Activated CD8-positive, alpha-beta memory T cell treated with anti-CD3 and anti-CD28 coated beads for 24 hours (primary cell): Measurements from ENCODE around the gene TBC1D2B.

Experiments used
- DNase-seq: peaks from one replicate; pipeline ENCODE4 v3.0.0-alpha.2; 2020

Gene TBC1D2B

DNA sequence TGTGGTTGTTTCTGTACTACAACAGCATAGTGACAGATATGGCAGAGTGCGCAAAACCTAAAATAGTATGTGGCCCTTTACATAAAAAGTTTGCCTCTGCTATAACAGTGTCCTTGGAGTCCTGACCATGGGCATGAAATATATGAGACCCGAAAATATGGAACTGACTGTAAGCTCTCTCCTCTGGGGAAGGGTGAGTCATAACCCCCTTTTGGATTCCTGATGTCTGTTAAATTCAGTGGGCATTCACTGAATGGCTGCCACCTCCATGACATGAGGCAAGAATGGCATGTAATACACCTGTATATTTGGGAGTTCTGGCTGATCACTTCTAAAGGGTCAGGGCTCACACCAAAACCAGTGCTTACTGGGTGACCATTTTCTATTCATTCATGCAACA lies 6.1 kb downstream of the TBC1D2B start:
- no peak for DNase-seq

GRCh38 chr15:78070049-78070700 lies 7.3 kb downstream of the TBC1D2B start:
- no peak for DNase-seq

- no peak for DNase-seq
Measured at GRCh38 chr15:78069462-78070029, 8.0 kb downstream of the TBC1D2B start.

GRCh38 chr15:78069052-78069414 lies 8.5 kb downstream of the TBC1D2B start:
- DNase-seq = no peak

GRCh38 chr15:78067328-78068228 lies 9.9 kb downstream of the TBC1D2B start:
- no peak for DNase-seq

DNA sequence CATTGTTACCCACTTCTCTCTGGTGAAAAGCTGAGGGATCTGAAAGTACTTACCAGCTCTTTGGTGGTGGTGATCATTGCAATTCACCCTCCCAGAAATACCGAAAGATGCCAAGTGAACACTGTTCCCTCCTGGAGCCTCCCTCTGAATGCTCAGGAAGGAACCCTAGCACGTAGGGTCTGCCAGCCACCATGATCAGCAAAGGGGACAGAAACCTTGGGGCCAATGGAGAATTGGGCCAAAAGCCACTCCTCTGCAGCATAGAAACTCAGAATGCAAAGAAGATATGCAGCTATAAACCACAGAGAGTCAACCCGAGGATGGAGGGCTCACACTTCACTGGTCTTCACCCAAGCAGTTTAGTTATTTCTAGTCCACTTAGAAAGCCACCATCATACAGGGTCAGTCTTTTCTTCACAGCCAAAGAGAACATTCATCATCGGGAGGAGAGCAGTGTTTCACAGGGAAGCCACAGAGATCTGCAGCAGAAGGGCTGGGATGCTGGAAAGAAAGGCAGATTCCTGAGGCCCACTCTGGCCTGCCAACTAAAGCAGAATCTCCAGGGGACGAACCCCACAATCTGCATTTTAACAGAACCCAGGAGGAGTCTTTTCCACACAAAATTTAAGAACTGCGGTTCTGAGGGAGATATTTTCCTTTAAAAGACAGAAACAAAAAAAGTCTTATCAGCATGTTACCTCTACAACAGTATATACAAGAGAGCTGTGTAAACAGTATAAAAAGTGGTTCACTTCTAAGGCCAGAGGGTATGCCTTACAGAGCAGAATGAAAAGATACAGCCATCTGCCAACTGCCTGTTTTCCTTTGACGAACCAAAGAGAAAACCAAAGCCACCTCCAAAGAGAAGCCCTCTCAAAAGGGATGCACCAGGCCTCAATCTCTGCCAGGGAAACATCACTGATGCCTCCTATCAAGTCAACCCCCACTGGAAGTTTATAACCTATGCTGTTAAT lies 11.3 kb downstream of the TBC1D2B start:
- DNase-seq = no peak

DNA sequence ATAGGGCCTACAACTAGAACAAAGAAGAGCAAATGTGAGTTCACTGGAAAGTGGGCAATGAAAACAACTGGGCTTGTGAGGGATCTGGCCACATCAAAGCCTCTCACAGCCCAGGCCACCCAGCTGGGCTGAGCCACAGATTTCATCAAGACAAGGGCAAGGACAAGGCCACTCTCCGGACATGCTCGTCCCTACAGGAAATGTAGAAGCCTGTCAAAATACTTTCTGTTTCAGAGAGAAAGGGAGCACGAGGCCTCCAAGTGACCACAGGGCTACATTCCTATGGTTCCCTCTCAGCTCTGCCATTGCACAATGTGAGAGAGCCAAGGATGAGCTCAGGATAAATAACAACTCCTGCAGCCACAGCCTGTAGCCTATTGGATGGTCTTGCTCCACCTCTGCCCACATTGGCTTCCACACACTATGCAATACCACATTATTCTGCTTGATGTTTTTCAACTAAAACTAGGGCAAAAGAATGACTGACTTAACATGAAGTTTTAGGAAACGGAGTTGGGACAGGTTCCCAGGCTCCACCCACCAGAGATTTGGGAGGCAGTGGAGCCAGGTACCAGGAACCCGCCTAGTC lies 12.1 kb downstream of the TBC1D2B start:
- DNase-seq = no peak

DNA sequence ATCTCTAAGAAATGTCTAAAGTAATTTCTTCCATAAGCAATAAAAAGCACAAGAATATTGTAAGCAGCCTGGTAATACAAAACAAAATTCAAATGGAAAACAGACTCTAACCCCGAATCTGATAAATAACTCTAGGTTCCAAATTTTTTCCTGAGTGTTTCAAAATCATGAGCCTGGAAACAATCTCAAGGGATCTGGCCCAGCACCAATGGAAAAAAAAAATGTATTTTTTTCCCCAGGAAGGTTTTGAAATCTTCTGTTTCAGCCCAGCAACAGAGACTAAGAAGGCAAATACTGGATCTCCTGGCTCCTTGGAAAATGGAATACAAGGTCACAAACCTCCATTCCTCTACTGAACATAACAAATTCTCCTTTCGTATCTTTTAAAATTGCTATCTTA lies 13.0 kb downstream of the TBC1D2B start:
- DNase-seq = no peak

GRCh38 chr15:78063970-78064385 lies 13.5 kb downstream of the TBC1D2B start:
- DNase-seq = no peak

GRCh38 chr15:78063217-78063616 lies 14.3 kb downstream of the TBC1D2B start:
- DNase-seq = no peak

DNA sequence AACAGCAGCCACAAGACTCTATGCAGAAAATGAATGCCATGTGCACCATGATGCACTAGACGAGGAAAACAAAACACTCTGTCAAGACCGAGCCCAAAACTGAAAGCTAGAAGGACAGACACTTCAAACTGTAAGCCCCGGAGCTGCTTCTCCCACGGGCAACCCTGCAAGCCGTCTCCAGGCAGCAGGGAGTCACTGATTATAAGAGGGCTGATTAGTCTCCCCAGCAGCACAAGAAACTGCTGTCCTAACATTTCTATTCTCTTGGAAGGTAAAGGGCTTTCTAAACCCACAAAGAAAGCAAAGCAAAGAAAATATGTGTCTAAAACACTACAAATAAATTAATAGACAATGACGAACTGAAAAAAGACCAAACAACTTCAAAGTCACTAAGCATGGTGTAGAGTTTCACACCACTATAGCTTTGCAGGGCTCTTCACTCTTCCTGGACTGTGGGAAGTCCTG lies 15.5 kb downstream of the TBC1D2B start:
- no peak for DNase-seq

DNA sequence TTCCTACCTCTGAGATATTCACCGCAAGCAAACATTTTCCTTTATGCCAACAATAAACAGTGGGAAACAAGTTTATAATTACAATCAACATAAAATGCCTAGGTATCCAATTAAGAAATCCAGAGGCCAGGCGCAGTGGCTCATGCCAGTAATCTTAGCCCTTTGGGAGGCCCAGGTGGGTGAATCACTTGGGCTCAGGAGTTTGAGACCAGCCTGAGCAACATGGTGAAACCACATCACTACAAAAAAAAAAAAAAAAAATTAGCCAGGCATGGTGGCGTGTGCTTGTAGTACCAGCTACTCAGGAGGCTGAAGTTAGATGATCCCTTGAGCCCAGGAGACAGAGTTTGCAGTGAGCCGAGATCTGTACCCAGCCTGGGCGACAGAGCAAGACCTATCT lies 17.3 kb downstream of the TBC1D2B start:
- no peak for DNase-seq

DNA sequence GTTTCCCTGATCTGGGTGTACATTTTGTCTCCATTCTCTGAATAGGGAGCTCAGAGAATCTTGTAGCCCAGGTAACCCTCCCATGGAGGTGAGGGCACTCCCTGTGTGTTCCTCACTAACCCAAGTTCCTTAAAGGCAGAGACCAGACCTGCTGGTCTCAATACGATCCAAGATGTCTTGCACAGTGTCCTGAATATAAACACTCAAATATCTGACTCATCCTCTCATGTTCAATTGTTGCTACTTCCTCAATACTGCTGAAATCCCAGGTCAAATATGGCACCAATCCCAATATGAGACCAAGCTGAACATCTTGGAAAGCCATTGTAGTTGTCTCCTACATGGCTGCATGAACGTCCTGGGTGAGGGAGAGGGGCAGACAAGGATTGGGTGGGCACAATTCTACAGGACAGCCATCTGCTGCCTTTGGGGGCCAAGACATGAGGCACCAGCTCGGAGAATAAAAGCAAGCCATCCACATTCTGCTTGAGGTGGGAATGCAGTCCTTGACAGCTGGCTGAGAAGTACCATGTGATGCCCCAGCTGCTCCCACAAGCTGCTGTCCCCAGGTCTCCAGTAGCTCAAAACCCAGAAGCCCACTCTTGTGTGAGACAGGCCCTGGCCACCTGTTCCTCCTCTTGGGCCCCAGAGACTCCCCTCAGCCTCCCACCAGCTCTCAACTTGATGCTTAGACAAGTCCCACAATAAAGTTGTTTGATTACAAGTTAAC lies 18.2 kb downstream of the TBC1D2B start:
- DNase-seq = no peak

DNA sequence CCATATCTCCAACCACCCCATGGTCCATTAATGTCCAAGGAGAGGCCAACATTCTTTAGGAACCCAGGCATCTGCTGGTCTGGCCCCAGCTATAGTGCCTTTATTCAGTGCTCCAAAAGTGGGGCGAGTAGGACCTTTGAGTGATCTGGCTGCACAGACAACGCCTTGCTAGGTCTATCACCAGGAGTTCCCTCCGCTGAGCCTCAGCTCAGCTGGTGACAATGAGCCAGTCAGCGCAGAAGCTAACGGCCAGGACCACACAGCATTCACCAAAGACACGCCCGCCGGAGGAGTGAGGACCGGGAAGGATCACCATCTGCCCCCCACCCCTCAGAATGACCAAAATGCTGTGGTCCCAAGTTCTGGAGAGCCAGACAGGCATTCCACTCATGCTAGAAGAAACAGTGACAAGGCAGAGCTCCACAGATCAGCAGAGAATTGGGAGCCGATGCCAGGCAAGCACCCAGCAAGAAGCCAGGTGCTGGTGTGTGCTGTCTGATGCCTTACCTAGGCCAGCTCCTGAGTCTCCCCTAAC lies 19.0 kb downstream of the TBC1D2B start:
- no peak for DNase-seq

DNA sequence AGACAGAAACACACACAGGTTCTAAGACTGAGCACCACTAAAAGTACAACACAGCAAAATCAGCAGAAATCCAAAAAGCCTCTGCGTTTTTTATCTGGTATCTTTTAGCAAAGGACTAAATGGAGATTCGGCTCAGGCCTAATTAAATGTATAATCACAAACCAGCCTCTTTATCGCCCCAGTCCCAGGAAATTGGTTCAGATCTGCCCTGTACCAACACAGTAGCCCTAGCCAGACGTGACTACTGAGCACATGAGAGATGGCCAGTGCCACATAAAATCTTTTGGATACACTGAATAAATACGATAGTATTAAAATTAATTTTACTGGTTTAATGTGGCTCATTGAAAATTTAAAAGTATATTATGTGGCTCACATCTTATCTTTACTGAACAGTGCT lies 19.7 kb downstream of the TBC1D2B start:
- DNase-seq = no peak

GRCh38 chr15:78056714-78057269 lies 20.7 kb downstream of the TBC1D2B start:
- peak; percentile 59 for DNase-seq

- peak; percentile 57 for DNase-seq
Measured at GRCh38 chr15:78055919-78056713, 21.4 kb downstream of the TBC1D2B start.

DNA sequence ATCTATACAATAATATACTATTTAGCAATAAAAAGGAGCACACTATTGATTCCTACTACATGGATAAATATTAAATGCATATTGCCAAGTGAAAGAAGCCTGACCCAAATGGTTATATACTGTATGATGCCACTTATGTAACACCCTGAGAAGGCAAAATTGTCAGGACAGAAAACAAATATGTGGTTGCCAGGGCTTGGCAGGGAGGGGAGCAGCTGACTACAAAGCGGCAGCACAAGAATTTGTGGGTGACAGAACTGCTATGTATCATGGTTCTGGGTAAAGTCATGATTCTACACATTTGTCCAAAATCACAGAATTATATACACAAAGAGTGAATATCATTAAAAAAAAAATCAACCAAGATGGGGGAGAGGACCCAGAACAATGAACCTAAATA lies 22.5 kb downstream of the TBC1D2B start:
- peak; percentile 51 for DNase-seq

- peak; percentile 3 for DNase-seq
Measured at GRCh38 chr15:78054518-78054917, 23.0 kb downstream of the TBC1D2B start.

DNA sequence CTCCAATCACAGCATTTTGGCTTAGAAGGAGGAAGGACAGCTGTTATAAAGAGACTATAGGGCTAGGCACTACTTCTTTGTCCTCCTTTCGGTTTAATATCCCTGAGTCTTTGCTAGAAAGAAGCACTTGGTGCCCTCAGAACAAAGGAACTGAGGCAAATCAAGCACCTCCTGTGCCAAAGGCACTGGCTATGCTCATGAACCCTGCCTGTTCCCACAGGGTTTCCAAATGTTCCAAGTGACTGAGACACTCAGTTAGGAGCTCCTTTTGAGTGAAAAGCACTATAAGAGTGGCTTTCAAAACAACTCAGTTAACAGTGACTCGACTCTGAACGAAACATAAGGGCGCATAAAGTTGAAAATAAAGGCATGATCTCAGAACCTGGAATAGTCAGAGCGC lies 25.0 kb downstream of the TBC1D2B start:
- no peak for DNase-seq
